Colonic mucosa (tissue), 4 donors: ENCODE data around the gene STXBP4. TPM values are rescaled to one million over a fixed set of nuclear protein-coding genes. Genes with fewer than 3 reads are reported as not detected.
A peak's percentile ranks its signal among the peaks of the same experiment; 100 is the strongest.

Experiments used
- DNase-seq: peaks from one replicate; pipeline ENCODE4 v3.0.0-alpha.2; 2020
- H3K27ac ChIP-seq: fragments of 200-600 bp; one replicate; pipeline ENCODE4 v1.8.0; 2021
- H3K27me3 ChIP-seq: fragments of 200-600 bp; one replicate; pipeline ENCODE4 v1.8.0; 2021
- H3K36me3 ChIP-seq: fragments of 200-600 bp; one replicate; pipeline ENCODE4 v1.8.0; 2021
- H3K4me1 ChIP-seq: fragments of 200-600 bp; one replicate; pipeline ENCODE4 v1.8.0; 2021; ENCODE audit warnings: mild to moderate bottlenecking
- H3K4me3 ChIP-seq: fragments of 200-600 bp; one replicate; pipeline ENCODE4 v1.8.0; 2021
- H3K9ac ChIP-seq, 2 donors: one replicate each; pipeline ENCODE4 v1.7.0; 2013; ENCODE audit warnings: control low read depth in 2 of 2, low read depth in 2 of 2, low read length in 2 of 2
- H3K9me3 ChIP-seq: fragments of 200-600 bp; one replicate; pipeline ENCODE4 v1.8.0; 2021
- CTCF ChIP-seq: fragments of 200-600 bp; IDR thresholded peaks from one replicate; pipeline ENCODE4 v1.8.0; 2022; ENCODE audit warnings: antibody characterized with exemption, mild to moderate bottlenecking
- intact Hi-C: fragments of 100-400 bp; cut with DNase I; formaldehyde crosslinking; loops from one replicate; pipeline ENCODE4 v1.14.1; 2022
- total RNA-seq, 2 donors: library from RNA; stranded (reverse); fragmentation: NEBNext Ultra II Directional in 1 of 2; extraction: Animal tissue kit (Norgen Biotek cat#: 25700) in 1 of 2; gene quantifications; one replicate each; pipeline ENCODE4 v1.2.1, GENCODE V29; 2021
- donor health status: healthy.
- donor health status: DM: no; HTN: no; CAD: no.
- donor health status: DM: no; HTN: no; CAD: no.

The STXBP4 gene
- total RNA-seq, 2 donors from 2014 or later: 6.2 to 6.6 TPM

GRCh38 chr17:54932711-54933110 is 35.9 kb upstream of the STXBP4 start:
- no peak for TF ChIP-seq CTCF
- Histone ChIP-seq H3K4me3 (no peak overlapping the region), H3K27me3 (no peaks in the 10 kb centered on the region), H3K9me3 (no peaks in the 10 kb centered on the region), H3K9ac (no peak overlapping the region), H3K4me1 (no peaks in the 10 kb centered on the region), H3K36me3 (peaks cover 3% of the 10 kb centered on the region), H3K27ac (no peak overlapping the region)
- DNase-seq: no peak
- intact Hi-C loops: no loop called here

- Histone ChIP-seq H3K4me1 (no peaks in the 10 kb centered on the region), H3K27ac (peak overlapping the region; percentile 37), H3K4me3 (no peak overlapping the region), H3K9ac (no peak overlapping the region), H3K27me3 (no peaks in the 10 kb centered on the region), H3K9me3 (no peaks in the 10 kb centered on the region), H3K36me3 (no peaks in the 10 kb centered on the region)
- TF ChIP-seq CTCF: no peak
- intact Hi-C loops: no loop called here
- DNase-seq: no peak
Observed at GRCh38 chr17:54933921-54934320, 34.6 kb upstream of the STXBP4 start.

GRCh38 chr17:54935471-54935870 is 33.1 kb upstream of the STXBP4 start:
- H3K36me3 ChIP-seq: no peaks in the 10 kb centered on the region

GRCh38 chr17:54937018-54937417 is 31.5 kb upstream of the STXBP4 start:
- Histone ChIP-seq H3K27ac (no peak overlapping the region), H3K27me3 (no peaks in the 10 kb centered on the region), H3K36me3 (no peaks in the 10 kb centered on the region), H3K4me1 (no peaks in the 10 kb centered on the region), H3K9ac (no peak overlapping the region), H3K4me3 (no peak overlapping the region), H3K9me3 (no peaks in the 10 kb centered on the region)
- TF ChIP-seq CTCF: no peak
- DNase-seq: no peak
- intact Hi-C loops: no loop called here

More at GRCh38 chr17:54935471-54935870, 33.1 kb upstream of the STXBP4 start:
- Histone ChIP-seq H3K27ac (no peak overlapping the region), H3K4me1 (no peaks in the 10 kb centered on the region), H3K4me3 (no peak overlapping the region), H3K27me3 (no peaks in the 10 kb centered on the region), H3K9ac (no peak overlapping the region), H3K9me3 (no peaks in the 10 kb centered on the region)
- DNase-seq: peak; percentile 22
- no peak for TF ChIP-seq CTCF
- intact Hi-C loops: no loop called here

- DNase-seq: no peak
- Histone ChIP-seq H3K4me3 (no peak overlapping the region), H3K36me3 (no peaks in the 10 kb centered on the region), H3K27ac (no peak overlapping the region), H3K9ac (no peak overlapping the region), H3K4me1 (no peaks in the 10 kb centered on the region), H3K27me3 (no peaks in the 10 kb centered on the region), H3K9me3 (no peaks in the 10 kb centered on the region)
- intact Hi-C loops: no loop called here
- no peak for TF ChIP-seq CTCF
Observed at GRCh38 chr17:54937426-54937825, 31.1 kb upstream of the STXBP4 start.

- Histone ChIP-seq H3K9ac (no peak overlapping the region), H3K27me3 (no peaks in the 10 kb centered on the region), H3K36me3 (no peaks in the 10 kb centered on the region), H3K27ac (no peak overlapping the region), H3K4me3 (no peak overlapping the region), H3K4me1 (no peaks in the 10 kb centered on the region), H3K9me3 (no peaks in the 10 kb centered on the region)
- no peak for DNase-seq
- intact Hi-C loops: no loop called here
- TF ChIP-seq CTCF: no peak
Observed at GRCh38 chr17:54941285-54941684, 27.3 kb upstream of the STXBP4 start.
